Cardiac muscle cell (in vitro differentiated cells and primary cell): ENCODE results near the gene MAN1C1. TPM values are rescaled to one million over a fixed set of nuclear protein-coding genes. Genes with fewer than 3 reads are reported as not detected.

Experiments used
- DNase-seq, 2 donors: peaks; one replicate each; pipeline versions ENCODE4 v3.0.0 to v3.0.0-alpha.2; 2010 to 2017; ENCODE audit warnings: low read depth in 1 of 2, low spot score in 1 of 2
- H3K27ac ChIP-seq: fragments of 200-600 bp; sonication (generic); 2 replicates; pipeline ENCODE4 v1.5.1; 2016
- H3K27me3 ChIP-seq: fragments of 200-600 bp; sonication (generic); 2 replicates; pipeline ENCODE4 v1.6.0; 2016; ENCODE audit warnings: control low read depth
- H3K36me3 ChIP-seq: fragments of 200-600 bp; sonication (generic); 2 replicates; pipeline ENCODE4 v1.5.1; 2016; ENCODE audit warnings: control low read depth
- H3K4me1 ChIP-seq: fragments of 200-600 bp; sonication (generic); 2 replicates; pipeline ENCODE4 v1.8.1; 2017; ENCODE audit warnings: low read depth, mild to moderate bottlenecking, mixed run types
- H3K4me3 ChIP-seq: fragments of 200-600 bp; sonication (generic); 2 replicates; pipeline ENCODE4 v1.5.1; 2016; ENCODE audit warnings: mild to moderate bottlenecking
- H3K9me3 ChIP-seq: fragments of 200-600 bp; sonication (generic); 2 replicates; pipeline ENCODE4 v1.5.1; 2017; ENCODE audit warnings: low read depth, mild to moderate bottlenecking, control low read depth
- polyA plus RNA-seq: library from polyadenylated mRNA; unstranded; fragments of >200 nt; fragmentation: Nextera tagmentation; extraction: Ambion mirVana; gene quantifications from 2 replicates; pipeline ENCODE4 v1.2.1, GENCODE V29; 2016
- total RNA-seq: library from RNA; depleted of rRNA; stranded (reverse); fragments of >200 nt; gene quantifications from 2 replicates; pipeline ENCODE4 v1.2.3, GENCODE V29; 2016
- TF ChIP-seq, protein P1 (sequence below): IDR thresholded peaks from 2 replicates; pipeline ENCODE4 v1.5.1; 2012; ENCODE audit warnings: low read depth, mild to moderate bottlenecking, low read length

The MAN1C1 gene
- total and polyA plus RNA-seq, 2 experiments from 2014 or later = 88.8 to 118 TPM

DNA sequence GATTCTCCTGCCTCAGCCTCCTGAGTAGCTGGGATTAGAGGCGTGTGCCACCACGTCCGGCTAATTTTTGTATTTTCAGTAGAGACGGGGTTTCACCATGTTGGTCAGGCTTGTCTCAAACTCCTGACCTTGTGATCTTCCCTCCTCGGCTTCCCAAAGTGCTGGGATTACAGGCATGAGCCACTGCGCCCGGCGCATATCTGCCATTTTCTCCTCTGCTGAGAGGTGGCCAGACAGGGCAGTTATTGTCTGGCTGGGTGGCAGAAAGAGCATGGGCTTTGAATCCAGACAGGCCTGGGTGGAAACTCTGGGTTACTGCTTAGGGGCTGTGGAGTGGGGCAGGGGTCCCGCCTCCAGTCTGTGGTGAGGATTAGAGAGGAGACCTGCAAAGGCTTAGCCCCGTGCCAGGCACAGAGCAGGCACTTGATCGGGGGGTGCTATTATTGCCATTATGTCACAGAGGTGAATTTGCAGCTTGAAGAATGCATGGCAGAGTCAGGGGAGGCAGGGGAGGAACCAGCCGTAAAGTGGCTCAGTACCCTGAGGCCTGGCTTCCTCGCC, 73.9 kb downstream of the MAN1C1 start:
- no peaks in the 10 kb centered on the region for H3K9me3 ChIP-seq
- no peak overlapping the region for H3K4me3 ChIP-seq
- no peak for DNase-seq
- peaks cover 28% of the 10 kb centered on the region for H3K4me1 ChIP-seq
- H3K27me3 ChIP-seq = no peaks in the 10 kb centered on the region
- TF ChIP-seq, protein P1, sequence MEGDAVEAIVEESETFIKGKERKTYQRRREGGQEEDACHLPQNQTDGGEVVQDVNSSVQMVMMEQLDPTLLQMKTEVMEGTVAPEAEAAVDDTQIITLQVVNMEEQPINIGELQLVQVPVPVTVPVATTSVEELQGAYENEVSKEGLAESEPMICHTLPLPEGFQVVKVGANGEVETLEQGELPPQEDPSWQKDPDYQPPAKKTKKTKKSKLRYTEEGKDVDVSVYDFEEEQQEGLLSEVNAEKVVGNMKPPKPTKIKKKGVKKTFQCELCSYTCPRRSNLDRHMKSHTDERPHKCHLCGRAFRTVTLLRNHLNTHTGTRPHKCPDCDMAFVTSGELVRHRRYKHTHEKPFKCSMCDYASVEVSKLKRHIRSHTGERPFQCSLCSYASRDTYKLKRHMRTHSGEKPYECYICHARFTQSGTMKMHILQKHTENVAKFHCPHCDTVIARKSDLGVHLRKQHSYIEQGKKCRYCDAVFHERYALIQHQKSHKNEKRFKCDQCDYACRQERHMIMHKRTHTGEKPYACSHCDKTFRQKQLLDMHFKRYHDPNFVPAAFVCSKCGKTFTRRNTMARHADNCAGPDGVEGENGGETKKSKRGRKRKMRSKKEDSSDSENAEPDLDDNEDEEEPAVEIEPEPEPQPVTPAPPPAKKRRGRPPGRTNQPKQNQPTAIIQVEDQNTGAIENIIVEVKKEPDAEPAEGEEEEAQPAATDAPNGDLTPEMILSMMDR = no peak
- no peaks in the 10 kb centered on the region for H3K36me3 ChIP-seq
- peak overlapping the region; percentile 68 for H3K27ac ChIP-seq

DNA sequence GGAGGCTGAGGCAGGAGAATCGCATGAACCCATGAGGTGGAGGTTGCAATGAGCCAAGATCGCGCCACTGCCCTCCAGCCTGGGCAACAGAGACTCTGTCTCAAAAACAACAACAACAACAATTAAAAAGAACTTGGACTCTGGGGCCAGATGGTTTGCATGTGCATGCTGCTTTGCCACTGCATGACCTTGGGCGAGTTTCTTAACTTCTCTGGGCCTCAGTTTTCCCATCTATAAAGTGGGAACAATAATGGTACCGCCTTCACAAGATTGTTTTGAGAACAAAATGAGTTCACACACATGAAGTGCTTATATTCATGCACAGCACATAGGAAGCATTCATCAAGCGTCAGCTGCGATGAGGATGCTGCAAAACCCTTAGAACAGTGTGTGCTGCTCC, 74.6 kb downstream of the MAN1C1 start:
- Histone ChIP-seq H3K9me3 (no peaks in the 10 kb centered on the region), H3K27me3 (no peaks in the 10 kb centered on the region), H3K36me3 (no peaks in the 10 kb centered on the region), H3K4me3 (no peak overlapping the region), H3K4me1 (peaks cover 34% of the 10 kb centered on the region), H3K27ac (no peak overlapping the region)
- DNase-seq = no peak
- TF ChIP-seq, protein P1 = no peak

DNA sequence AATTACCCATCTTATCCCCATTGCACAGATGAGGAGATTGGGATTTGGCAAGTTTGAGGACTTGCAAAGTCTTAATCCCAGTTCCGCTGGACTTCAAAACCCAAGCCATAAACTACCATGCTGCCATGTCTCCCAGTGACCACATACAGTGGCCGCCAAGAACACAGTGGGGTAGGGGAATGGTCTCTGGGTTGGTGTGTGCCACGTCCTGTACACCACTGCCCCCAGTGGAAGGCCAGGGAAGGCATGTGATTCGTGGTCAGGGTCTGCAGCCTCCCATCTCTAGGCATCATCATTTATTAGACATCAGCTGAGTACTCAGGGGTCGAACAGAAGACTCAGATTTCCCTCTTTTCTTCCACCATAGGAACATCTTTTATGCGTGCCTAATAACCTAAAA, 76.0 kb downstream of the MAN1C1 start:
- DNase-seq = peak in 1 of 2 donors; percentile 46
- TF ChIP-seq, protein P1 = peak; percentile 48
- peaks cover 48% of the 10 kb centered on the region for H3K4me1 ChIP-seq

DNA sequence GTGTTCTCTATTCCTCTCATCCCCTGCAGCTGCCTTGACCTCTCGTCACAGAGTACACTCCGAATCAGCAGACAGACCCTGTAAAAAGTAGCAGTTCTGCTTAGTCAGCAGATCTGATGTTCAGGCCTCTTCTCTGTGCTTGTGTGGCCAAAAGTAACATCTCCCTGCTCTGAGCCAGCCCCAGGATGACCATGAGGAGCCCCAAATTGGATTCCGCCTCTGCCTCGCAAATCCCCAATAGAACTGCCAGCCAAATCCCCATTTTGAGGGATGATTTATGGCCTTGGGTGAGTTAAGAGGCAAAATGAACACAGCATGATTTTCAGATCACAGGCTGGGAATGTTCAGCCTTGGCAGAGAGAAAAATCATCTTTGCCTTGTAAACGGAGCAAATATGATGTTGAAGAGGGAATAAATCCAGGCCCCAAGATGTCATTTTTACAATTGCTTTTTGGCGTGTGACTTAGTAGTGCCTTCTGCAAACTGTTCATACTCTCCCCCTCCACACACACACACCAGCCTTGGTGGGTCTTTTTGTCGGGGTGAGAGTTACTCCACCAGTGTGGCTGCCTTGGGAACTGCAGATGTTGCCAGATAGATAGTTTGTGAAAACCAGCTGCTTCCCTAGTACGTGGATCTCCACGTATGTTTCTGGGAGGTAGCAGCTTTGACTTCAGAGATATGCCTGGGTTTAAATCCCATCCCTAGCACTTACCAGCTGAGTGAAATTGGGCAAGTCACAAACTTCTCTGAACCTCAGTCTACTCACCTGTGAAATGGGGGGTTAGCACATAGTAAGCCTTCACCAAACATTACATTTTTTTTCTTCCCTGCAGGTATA, 77.8 kb downstream of the MAN1C1 start:
- peak; percentile 31 to 67 for DNase-seq

More for the DNA sequence above, 76.0 kb downstream of the MAN1C1 start:
- H3K36me3 ChIP-seq = no peaks in the 10 kb centered on the region
- no peaks in the 10 kb centered on the region for H3K27me3 ChIP-seq
- no peak overlapping the region for H3K27ac ChIP-seq
- H3K9me3 ChIP-seq = no peaks in the 10 kb centered on the region
- no peak overlapping the region for H3K4me3 ChIP-seq

DNA sequence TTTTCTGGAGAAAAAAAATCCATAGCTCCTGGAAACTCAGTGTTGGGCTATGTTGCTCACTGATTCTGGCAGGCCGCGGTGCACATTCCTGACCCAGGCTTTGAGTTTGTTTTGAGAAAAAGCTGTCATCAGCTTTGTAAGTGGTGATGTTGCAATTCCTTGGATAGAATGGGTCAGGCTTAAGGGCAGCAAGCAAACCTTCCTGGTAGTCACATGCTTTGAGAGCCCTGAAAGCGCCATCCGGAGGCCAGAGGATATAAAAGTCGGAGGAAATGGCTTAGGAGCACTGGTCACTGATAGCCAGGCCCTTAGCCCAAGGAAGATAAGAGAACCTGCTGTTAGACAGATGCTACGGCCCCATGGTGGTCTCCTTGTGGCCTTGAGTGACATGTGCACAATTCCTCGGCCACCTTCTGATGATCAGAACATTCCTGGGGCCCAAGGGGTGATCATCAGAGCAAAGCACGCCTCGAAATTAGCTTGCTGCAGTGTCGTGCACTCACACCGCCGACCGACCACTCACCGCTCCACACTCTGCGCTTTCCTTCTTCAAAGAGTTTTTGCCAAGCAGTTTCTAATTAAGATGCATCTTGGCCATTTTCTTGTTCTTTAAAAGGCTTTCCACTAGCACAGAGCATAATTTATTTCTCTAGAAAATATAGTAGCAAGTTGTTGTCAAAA, 78.6 kb downstream of the MAN1C1 start:
- peak; percentile 94 to 99 for DNase-seq
- Histone ChIP-seq H3K4me3 (no peak overlapping the region), H3K27ac (peak overlapping the region; percentile 93), H3K9me3 (no peaks in the 10 kb centered on the region), H3K27me3 (no peaks in the 10 kb centered on the region), H3K36me3 (no peaks in the 10 kb centered on the region), H3K4me1 (peaks cover 63% of the 10 kb centered on the region)
- TF ChIP-seq, protein P1 = peak; percentile 53

More for the DNA sequence above, 77.8 kb downstream of the MAN1C1 start:
- Histone ChIP-seq H3K36me3 (no peaks in the 10 kb centered on the region), H3K27ac (peak overlapping the region; percentile 93), H3K27me3 (no peaks in the 10 kb centered on the region), H3K9me3 (no peaks in the 10 kb centered on the region), H3K4me3 (no peak overlapping the region), H3K4me1 (peaks cover 56% of the 10 kb centered on the region)
- TF ChIP-seq, protein P1 = no peak
